Ecto neural progenitor cell (in vitro differentiated cells): ENCODE measurements around the gene COL11A2.
"Not testable (repeated sequence)": the region's sequence is repeated elsewhere in the genome, so short reads cannot be mapped to it uniquely, and the experiment has no call there.

ENCODE experiments used
- DNase-seq: peaks from one replicate; pipeline ENCODE4 v3.0.0-alpha.2; 2018; ENCODE audit warnings: low spot score

Gene COL11A2

GRCh38 chr6:33192105-33192646 is at the start of gene COL11A2:
TSS of gene COL11A2 (minus strand) at chr6:33192467. CDS start at chr6:33192240, 227 bp downstream.
- no peak for DNase-seq

GRCh38 chr6:33241968-33242367 is 49.7 kb upstream of the COL11A2 start:
- no peak for DNase-seq

GRCh38 chr6:33237741-33238140 is 45.5 kb upstream of the COL11A2 start:
- DNase-seq = no peak

GRCh38 chr6:33236852-33237251 is 44.6 kb upstream of the COL11A2 start:
- no peak for DNase-seq

GRCh38 chr6:33236328-33236727 is 44.1 kb upstream of the COL11A2 start:
- no peak for DNase-seq

GRCh38 chr6:33235221-33235634 is 43.0 kb upstream of the COL11A2 start:
- no peak for DNase-seq

- not testable (repeated sequence) for DNase-seq
These were observed 34.3 kb upstream of the COL11A2 start for GRCh38 chr6:33226503-33227120.

GRCh38 chr6:33217681-33218080 is 25.4 kb upstream of the COL11A2 start:
- DNase-seq = no peak

- no peak for DNase-seq
These were observed 25.0 kb upstream of the COL11A2 start for GRCh38 chr6:33217246-33217645.

GRCh38 chr6:33216117-33216649 is 23.9 kb upstream of the COL11A2 start:
- no peak for DNase-seq

GRCh38 chr6:33215271-33216116 is 23.2 kb upstream of the COL11A2 start:
- no peak for DNase-seq

GRCh38 chr6:33213989-33214335 is 21.7 kb upstream of the COL11A2 start:
- DNase-seq = no peak

- DNase-seq = peak; percentile 75
These were observed 21.1 kb upstream of the COL11A2 start for GRCh38 chr6:33213166-33213988.

GRCh38 chr6:33212857-33213165 is 20.5 kb upstream of the COL11A2 start:
- no peak for DNase-seq

GRCh38 chr6:33211666-33212422 is 19.6 kb upstream of the COL11A2 start:
- no peak for DNase-seq

GRCh38 chr6:33211136-33211535 is 18.9 kb upstream of the COL11A2 start:
- DNase-seq = no peak

GRCh38 chr6:33209856-33210255 is 17.6 kb upstream of the COL11A2 start:
- no peak for DNase-seq

- peak; percentile 92 for DNase-seq
These were observed 16.1 kb upstream of the COL11A2 start, which contains the start of gene RING1 for GRCh38 chr6:33208091-33208967. TSS of gene RING1 (plus strand) at chr6:33208500. CDS start at chr6:33208823, 323 bp downstream.

GRCh38 chr6:33207552-33208090 is 15.4 kb upstream of the COL11A2 start:
- peak; percentile 77 for DNase-seq
